OCI-LY3 (cell line): ENCODE measurements around the gene ZFYVE9.

Experiments used
- H2AFZ ChIP-seq: fragments of 200-600, 300-600 bp; shearing (Covaris generic); 2 replicates; pipeline ENCODE4 v1.6.0; 2014; ENCODE audit warnings: antibody characterized with exemption, low read depth, low read length
- H3K27ac ChIP-seq: fragments of 200-600, 300-600 bp; sonication (generic); 2 replicates; pipeline ENCODE4 v1.5.1; 2014; ENCODE audit warnings: mild to moderate bottlenecking, low read length, moderate library complexity, mixed read lengths
- H3K27me3 ChIP-seq: fragments of 200-600, 300-600 bp; sonication (generic); 2 replicates; pipeline ENCODE4 v1.6.1; 2014; ENCODE audit warnings: low read depth, low read length, mixed read lengths
- H3K36me3 ChIP-seq: fragments of 200-600, 300-600 bp; sonication (generic); replicated peaks from 2 replicates; pipeline ENCODE3; 2014; ENCODE audit warnings: low read depth, low read length, mixed read lengths
- H3K4me1 ChIP-seq: fragments of 300-600, 200-600 bp; sonication (generic); 2 replicates; pipeline ENCODE4 v1.6.1; 2014; ENCODE audit warnings: low read length, mixed read lengths
- H3K4me2 ChIP-seq: fragments of 200-600, 300-600 bp; sonication (generic); 2 replicates; pipeline ENCODE4 v1.6.1; 2014; ENCODE audit warnings: low read length, mixed read lengths
- H3K4me3 ChIP-seq: fragments of 300-600, 200-600 bp; sonication (generic); 2 replicates; pipeline ENCODE4 v1.5.1; 2014; ENCODE audit warnings: antibody characterized with exemption, mild to moderate bottlenecking, low read length, moderate library complexity
- H3K79me2 ChIP-seq: fragments of 300-600, 200-600 bp; shearing (Covaris generic); 2 replicates; pipeline ENCODE4 v1.6.1; 2014; ENCODE audit warnings: mild to moderate bottlenecking, low read length, mixed read lengths
- H3K9ac ChIP-seq: fragments of 300-600, 200-600 bp; shearing (Covaris generic); 2 replicates; pipeline ENCODE4 v1.6.0; 2014; ENCODE audit warnings: mild to moderate bottlenecking, low read length, moderate library complexity
- H3K9me3 ChIP-seq: fragments of 200-600, 300-600 bp; shearing (Covaris generic); 2 replicates; pipeline ENCODE4 v1.6.1; 2014; ENCODE audit warnings: low read length, mixed read lengths; ENCODE audit not compliant: insufficient read depth
- H4K20me1 ChIP-seq: fragments of 200-600, 300-600 bp; sonication (generic); 2 replicates; pipeline ENCODE4 v1.6.1; 2016; ENCODE audit warnings: low read length, mixed read lengths; ENCODE audit not compliant: insufficient read depth
- CTCF ChIP-seq: fragments of 200-600, 300-600 bp; sonication (generic); IDR thresholded peaks from 2 replicates; pipeline ENCODE4 v1.5.1; 2014; ENCODE audit warnings: antibody characterized with exemption, low read length, low read depth
- EZH2phosphoT487 ChIP-seq: fragments of 200-600 bp; shearing (Covaris generic); IDR thresholded peaks from 2 replicates; pipeline ENCODE4 v1.6.1; 2018; ENCODE audit warnings: antibody characterized with exemption, mixed run types, low read depth

Gene ZFYVE9

GRCh38 chr1:52235646-52236045, 93.8 kb downstream of the ZFYVE9 start:
- Histone ChIP-seq H3K9me3 (no peaks in the 10 kb centered on the region), H3K36me3 (no peaks in the 10 kb centered on the region), H3K4me1 (peaks cover 21% of the 10 kb centered on the region), H3K4me2 (no peak overlapping the region), H3K4me3 (no peak overlapping the region), H3K79me2 (no peaks in the 10 kb centered on the region), H3K9ac (no peak overlapping the region), H3K27me3 (peaks cover 37% of the 10 kb centered on the region), H2AFZ (no peak overlapping the region), H4K20me1 (peaks cover 32% of the 10 kb centered on the region), H3K27ac (no peak overlapping the region)
- TF ChIP-seq CTCF: no peak
- TF ChIP-seq EZH2phosphoT487: no peak

- Histone ChIP-seq H3K9ac (no peak overlapping the region), H3K79me2 (no peaks in the 10 kb centered on the region), H4K20me1 (peaks cover 33% of the 10 kb centered on the region), H2AFZ (no peak overlapping the region), H3K4me3 (no peak overlapping the region), H3K9me3 (no peaks in the 10 kb centered on the region), H3K36me3 (no peaks in the 10 kb centered on the region), H3K27ac (no peak overlapping the region), H3K27me3 (peaks cover 49% of the 10 kb centered on the region), H3K4me2 (no peak overlapping the region), H3K4me1 (peaks cover 27% of the 10 kb centered on the region)
- TF ChIP-seq EZH2phosphoT487 (no peak), CTCF (no peak)
Measured at GRCh38 chr1:52237430-52237829, 95.5 kb downstream of the ZFYVE9 start.

GRCh38 chr1:52238474-52238873, 96.6 kb downstream of the ZFYVE9 start:
- H3K4me2 ChIP-seq: no peak overlapping the region
- no peak for TF ChIP-seq CTCF
- no peak for TF ChIP-seq EZH2phosphoT487
- peaks cover 39% of the 10 kb centered on the region for H4K20me1 ChIP-seq
- peaks cover 54% of the 10 kb centered on the region for H3K27me3 ChIP-seq
- no peak overlapping the region for H3K9ac ChIP-seq
- H3K36me3 ChIP-seq: no peaks in the 10 kb centered on the region
- H3K27ac ChIP-seq: no peak overlapping the region
- H3K79me2 ChIP-seq: no peaks in the 10 kb centered on the region
- H3K4me3 ChIP-seq: no peak overlapping the region
- H2AFZ ChIP-seq: no peak overlapping the region
- no peaks in the 10 kb centered on the region for H3K9me3 ChIP-seq
- peaks cover 27% of the 10 kb centered on the region for H3K4me1 ChIP-seq

- no peak for TF ChIP-seq EZH2phosphoT487
- TF ChIP-seq CTCF: peak; percentile 30; the same call in 1 of the 2 replicates
- Histone ChIP-seq H4K20me1 (peaks cover 39% of the 10 kb centered on the region), H3K79me2 (no peaks in the 10 kb centered on the region), H3K27me3 (peaks cover 54% of the 10 kb centered on the region), H3K36me3 (no peaks in the 10 kb centered on the region), H3K4me1 (peaks cover 27% of the 10 kb centered on the region), H3K27ac (no peak overlapping the region), H3K4me3 (no peak overlapping the region; the same call in 1 of the 2 replicates), H3K9me3 (no peaks in the 10 kb centered on the region), H3K4me2 (peak overlapping the region; percentile 31), H3K9ac (no peak overlapping the region), H2AFZ (no peak overlapping the region)
Measured at GRCh38 chr1:52238887-52239707, 97.2 kb downstream of the ZFYVE9 start.
